Right cardiac atrium (tissue), 5 donors: ENCODE data around the gene DHX34. TPM values are rescaled to one million over a fixed set of nuclear protein-coding genes. Genes with fewer than 3 reads are reported as not detected.
A peak's percentile ranks its signal among the peaks of the same experiment; 100 is the strongest.

ENCODE experiments used
- ATAC-seq, 2 donors: fragments of 200-7000 bp; cut with Tn5 transposase; one replicate each; pipeline versions ENCODE4 v1.8.0 to v1.9.1; 2020; ENCODE audit warnings: moderate library complexity in 2 of 2, mild to moderate bottlenecking in 1 of 2
- DNase-seq, 3 donors: peaks; one replicate each; pipeline ENCODE4 v3.0.0-alpha.2; 2020
- H3K27ac ChIP-seq: one replicate; pipeline ENCODE4 v1.5.1; 2013; ENCODE audit warnings: mild to moderate bottlenecking, low read length, control low read depth, moderate library complexity
- H3K27me3 ChIP-seq: one replicate; pipeline ENCODE4 v1.6.1; 2013; ENCODE audit not compliant: control insufficient read depth, insufficient read depth
- H3K4me1 ChIP-seq: one replicate; pipeline ENCODE4 v1.6.1; 2013; ENCODE audit warnings: low read length; ENCODE audit not compliant: control insufficient read depth, insufficient read depth
- H3K4me3 ChIP-seq: one replicate; pipeline ENCODE4 v1.5.1; 2013; ENCODE audit warnings: low read length, control low read depth
- H3K9me3 ChIP-seq: one replicate; pipeline ENCODE4 v1.6.1; 2013; ENCODE audit warnings: low read length; ENCODE audit not compliant: control insufficient read depth
- WGBS: extraction: QIAGEN DNeasy Blood & Tissue Kit; methylation state at CpG from one replicate; pipeline ENCODE4 v1.1.7; 2013; 5-methylcytosine and 5-hydroxymethylcytosine counted together
- intact Hi-C, 4 donors: fragments of 100-400 bp; cut with DNase I; formaldehyde crosslinking; loops; one replicate each; pipeline versions ENCODE4 v1.11.0 to v1.14.0; 2022 to 2023
- polyA plus RNA-seq: library from polyadenylated mRNA; stranded (reverse); fragments of 200-250 nt; gene quantifications from one replicate; pipeline ENCODE4 v1.2.3, GENCODE V29; 2013
- total RNA-seq, 4 donors: library from RNA; stranded (reverse); fragmentation: NEBNext Ultra II Directional; extraction: Animal tissue kit (Norgen Biotek cat#: 25700); gene quantifications; one replicate each; pipeline ENCODE4 v1.2.1, GENCODE V29; 2021
- donor health status: healthy with polysubstance abuse.
- donor health status: DM: no; HTN: yes; CAD: no.
- donor health status: DM: no; HTN: no; CAD: no.
- donor health status: DM: no; HTN: yes; CAD: no; lungs with severe emphysema.
- donor health status: DM: yes; HTN: yes; CAD: no.

DHX34 gene
- total and polyA plus RNA-seq, 5 donors, result 5.5 to 8.1 (median 5.6) TPM

DNA sequence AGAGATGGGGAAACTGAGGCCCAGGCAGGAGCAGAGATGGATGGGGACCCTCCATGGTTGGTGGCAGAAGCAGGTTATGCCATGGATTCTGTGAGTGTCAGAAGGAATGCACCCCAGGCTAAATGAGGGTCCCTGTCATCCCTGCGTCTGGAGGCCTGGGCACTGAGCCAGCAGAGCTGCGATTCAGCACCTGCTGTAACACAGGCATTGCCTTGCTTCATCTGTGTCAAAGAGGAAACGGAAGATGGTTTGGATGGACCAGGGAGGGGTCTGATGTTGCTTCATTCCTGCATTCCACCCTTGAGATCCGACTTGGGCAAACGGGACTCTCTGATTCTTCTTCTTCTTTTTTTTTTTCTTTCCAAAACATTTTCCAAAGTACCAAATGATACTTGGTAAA is 38.3 kb upstream of the DHX34 start:
- Histone ChIP-seq H3K9me3 (no peaks in the 10 kb centered on the region), H3K27me3 (no peaks in the 10 kb centered on the region), H3K27ac (no peak overlapping the region), H3K4me3 (no peak overlapping the region), H3K4me1 (no peaks in the 10 kb centered on the region)
- peak in 1 of 2 donors; percentile 25 for ATAC-seq
- WGBS, result 17% methylated on average over 5 of the region's 5 CpGs
- DNase-seq, result peak; percentile 56 to 74 (median 72)
- intact Hi-C loops, result no loop called here

DNA sequence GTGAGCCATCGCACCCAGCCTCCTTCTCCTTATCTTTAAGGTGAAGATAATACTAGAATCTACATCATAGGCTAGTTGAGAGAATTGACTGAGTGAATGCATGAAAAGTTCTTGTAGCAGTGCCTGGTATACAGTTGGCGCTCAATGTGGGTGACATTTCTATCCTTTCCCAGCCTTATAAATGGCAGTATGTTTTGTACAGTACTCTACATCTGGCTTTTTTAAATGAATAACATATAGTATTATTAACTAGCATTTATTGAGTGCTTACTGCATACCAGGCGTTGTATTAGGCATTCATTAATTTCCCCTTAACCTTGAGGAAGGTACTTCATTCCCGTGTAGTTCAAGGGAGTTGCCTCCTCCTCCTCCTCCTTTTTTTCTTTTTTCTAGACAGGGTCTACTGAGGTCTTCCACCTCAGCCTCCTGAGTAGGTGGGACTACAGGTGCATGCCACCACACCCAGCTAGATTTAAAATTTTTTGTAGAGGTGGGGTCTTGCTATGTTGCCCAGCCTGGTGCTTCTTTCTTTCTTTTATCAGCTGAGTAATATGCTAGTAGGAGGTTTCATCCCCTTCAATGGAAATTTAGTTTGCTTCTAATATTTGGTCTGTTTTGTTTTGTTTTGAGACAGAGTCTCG is 36.6 kb upstream of the DHX34 start:
- 84% methylated on average over 5 of the region's 5 CpGs for WGBS
- intact Hi-C loops, result no loop called here
- ATAC-seq (no peak), DNase-seq (no peak)
- Histone ChIP-seq H3K27me3 (no peaks in the 10 kb centered on the region), H3K4me3 (no peak overlapping the region), H3K4me1 (no peaks in the 10 kb centered on the region), H3K27ac (no peak overlapping the region), H3K9me3 (no peaks in the 10 kb centered on the region)

DNA sequence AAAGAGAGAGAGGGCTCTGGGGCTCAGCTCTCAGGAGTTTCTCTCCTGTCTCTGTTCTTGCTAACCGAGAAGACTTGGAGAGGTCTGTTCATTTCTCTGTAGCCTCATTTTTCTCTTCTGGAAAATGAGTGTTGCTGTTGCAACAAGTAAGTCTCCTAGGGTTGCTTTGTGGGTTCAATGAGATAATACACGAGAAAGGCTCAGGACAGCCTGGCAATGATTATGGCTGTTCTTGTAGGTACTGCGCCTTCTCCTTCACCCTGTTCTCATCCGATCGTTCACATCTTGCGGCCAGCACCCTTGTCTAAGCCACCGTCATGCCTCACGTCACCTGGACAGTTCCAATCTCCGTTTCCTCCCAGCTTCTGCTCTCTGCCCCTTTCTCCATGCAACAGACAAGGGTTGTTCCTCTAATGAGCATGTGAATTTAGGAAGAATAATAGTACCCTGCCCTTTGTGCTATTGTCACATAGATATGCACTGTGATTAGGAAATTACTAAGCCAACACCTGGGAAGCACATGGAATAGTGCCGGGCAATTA is 35.3 kb upstream of the DHX34 start:
- H3K9me3 ChIP-seq, result no peaks in the 10 kb centered on the region
- DNase-seq (no peak), ATAC-seq (no peak)
- H3K4me1 ChIP-seq, result no peaks in the 10 kb centered on the region
- H3K27ac ChIP-seq, result no peak overlapping the region
- intact Hi-C loops, result no loop called here
- no peak overlapping the region for H3K4me3 ChIP-seq
- no peaks in the 10 kb centered on the region for H3K27me3 ChIP-seq
- 77% methylated on average over 10 of the region's 10 CpGs for WGBS

DNA sequence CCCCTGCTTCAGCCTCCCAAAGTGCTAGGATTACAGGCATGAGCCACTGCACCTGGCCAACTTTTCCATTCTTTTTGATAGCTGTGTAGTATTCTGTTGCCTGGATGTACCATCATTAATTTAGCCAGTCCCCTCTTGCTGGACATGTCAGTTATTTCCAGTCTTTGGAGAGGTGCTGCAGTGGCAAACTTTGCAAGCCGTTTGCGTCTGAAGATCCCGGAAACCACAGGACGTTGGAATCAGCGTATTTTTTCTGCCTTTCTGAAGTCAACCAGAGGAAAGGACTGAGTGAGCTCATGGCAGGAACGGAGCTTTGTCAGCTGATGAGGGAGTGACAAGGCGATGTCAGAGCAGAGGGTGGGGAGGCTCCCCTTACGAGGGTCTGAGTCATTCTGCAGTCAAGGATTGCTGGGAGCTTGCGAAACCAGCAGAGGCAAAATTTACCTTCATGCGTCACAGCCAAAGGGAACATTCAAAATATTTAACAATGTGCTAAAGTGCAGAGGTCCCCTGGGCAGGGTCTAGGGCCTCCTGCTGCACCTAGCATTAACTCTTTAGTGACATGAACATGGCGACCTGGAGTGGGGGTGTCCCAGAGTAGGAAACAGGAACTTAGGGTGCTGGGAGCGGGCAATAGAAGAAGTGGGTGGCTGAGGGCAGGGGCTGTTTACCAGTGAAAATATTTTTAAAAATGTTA is 33.8 kb upstream of the DHX34 start:
- H3K9me3 ChIP-seq, result no peaks in the 10 kb centered on the region
- intact Hi-C loops, result no loop called here
- H3K4me1 ChIP-seq, result no peaks in the 10 kb centered on the region
- no peaks in the 10 kb centered on the region for H3K27me3 ChIP-seq
- no peak overlapping the region for H3K4me3 ChIP-seq
- 38% methylated on average over 12 of the region's 12 CpGs for WGBS
- ATAC-seq (peak; percentile 77 to 89), DNase-seq (peak in 2 of 3 donors; percentile 62 to 71)
- H3K27ac ChIP-seq, result peak overlapping the region; percentile 54

DNA sequence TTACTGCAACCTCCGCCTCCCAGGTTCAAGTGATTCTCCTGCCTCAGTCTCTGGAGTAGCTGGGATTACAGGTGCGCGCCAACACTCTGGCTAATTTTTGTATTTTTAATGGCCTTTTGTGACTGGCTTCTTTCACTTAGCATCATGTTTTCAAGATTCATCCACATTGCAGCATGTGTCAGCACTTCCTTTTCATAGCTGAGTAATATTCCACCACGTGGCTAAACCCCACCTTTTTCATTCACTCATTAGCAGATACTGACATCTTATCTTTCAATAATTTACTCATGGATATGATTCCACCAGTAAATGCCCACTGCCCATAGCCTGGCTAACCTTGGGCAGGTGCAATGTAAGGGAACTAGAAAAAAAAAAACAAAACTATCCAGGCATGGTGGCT is 32.6 kb upstream of the DHX34 start:
- no peaks in the 10 kb centered on the region for H3K4me1 ChIP-seq
- intact Hi-C loops, result no loop called here
- no peaks in the 10 kb centered on the region for H3K9me3 ChIP-seq
- no peak overlapping the region for H3K4me3 ChIP-seq
- DNase-seq (no peak), ATAC-seq (no peak)
- H3K27me3 ChIP-seq, result no peaks in the 10 kb centered on the region
- H3K27ac ChIP-seq, result no peak overlapping the region
- 89% methylated on average over 4 of the region's 4 CpGs for WGBS

DNA sequence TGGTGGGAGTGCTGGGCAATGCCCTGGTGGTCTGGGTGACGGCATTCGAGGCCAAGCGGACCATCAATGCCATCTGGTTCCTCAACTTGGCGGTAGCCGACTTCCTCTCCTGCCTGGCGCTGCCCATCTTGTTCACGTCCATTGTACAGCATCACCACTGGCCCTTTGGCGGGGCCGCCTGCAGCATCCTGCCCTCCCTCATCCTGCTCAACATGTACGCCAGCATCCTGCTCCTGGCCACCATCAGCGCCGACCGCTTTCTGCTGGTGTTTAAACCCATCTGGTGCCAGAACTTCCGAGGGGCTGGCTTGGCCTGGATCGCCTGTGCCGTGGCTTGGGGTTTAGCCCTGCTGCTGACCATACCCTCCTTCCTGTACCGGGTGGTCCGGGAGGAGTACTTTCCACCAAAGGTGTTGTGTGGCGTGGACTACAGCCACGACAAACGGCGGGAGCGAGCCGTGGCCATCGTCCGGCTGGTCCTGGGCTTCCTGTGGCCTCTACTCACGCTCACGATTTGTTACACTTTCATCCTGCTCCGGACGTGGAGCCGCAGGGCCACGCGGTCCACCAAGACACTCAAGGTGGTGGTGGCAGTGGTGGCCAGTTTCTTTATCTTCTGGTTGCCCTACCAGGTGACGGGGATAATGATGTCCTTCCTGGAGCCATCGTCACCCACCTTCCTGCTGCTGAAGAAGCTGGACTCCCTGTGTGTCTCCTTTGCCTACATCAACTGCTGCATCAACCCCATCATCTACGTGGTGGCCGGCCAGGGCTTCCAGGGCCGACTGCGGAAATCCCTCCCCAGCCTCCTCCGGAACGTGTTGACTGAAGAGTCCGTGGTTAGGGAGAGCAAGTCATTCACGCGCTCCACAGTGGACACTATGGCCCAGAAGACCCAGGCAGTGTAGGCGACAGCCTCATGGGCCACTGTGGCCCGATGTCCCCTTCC is 28.9 kb upstream of the DHX34 start:
- H3K27me3 ChIP-seq, result no peaks in the 10 kb centered on the region
- intact Hi-C loops, result no loop called here
- DNase-seq, result no peak
- no peak for ATAC-seq
- H3K27ac ChIP-seq, result no peak overlapping the region
- no peak overlapping the region for H3K4me3 ChIP-seq
- 89% methylated on average over 46 of the region's 46 CpGs for WGBS
- H3K4me1 ChIP-seq, result no peaks in the 10 kb centered on the region
- no peaks in the 10 kb centered on the region for H3K9me3 ChIP-seq

DNA sequence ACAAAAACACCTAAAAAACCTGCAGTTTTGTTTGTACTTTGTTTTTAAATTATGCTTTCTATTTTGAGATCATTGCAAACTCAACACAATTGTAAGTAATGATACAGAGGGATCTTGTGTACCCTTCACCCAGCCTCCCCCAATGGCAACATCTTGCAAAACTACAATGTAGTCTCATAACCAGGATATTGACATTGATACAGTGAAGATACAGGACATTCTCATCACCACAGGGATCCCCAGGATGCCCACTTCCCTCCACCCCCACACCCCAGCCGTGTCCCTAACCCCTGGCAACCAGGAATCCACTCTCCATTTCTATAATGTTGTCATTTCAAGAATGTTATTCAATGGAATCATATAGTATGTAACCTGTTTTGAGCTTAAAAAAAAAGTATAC is 27.5 kb upstream of the DHX34 start:
- intact Hi-C loops, result no loop called here
- H3K27ac ChIP-seq, result no peak overlapping the region
- no peaks in the 10 kb centered on the region for H3K4me1 ChIP-seq
- no peak overlapping the region for H3K4me3 ChIP-seq
- WGBS, result 87% methylated on average over 1 of the region's 1 CpG
- no peaks in the 10 kb centered on the region for H3K27me3 ChIP-seq
- H3K9me3 ChIP-seq, result no peaks in the 10 kb centered on the region
- no peak for ATAC-seq
- no peak for DNase-seq

DNA sequence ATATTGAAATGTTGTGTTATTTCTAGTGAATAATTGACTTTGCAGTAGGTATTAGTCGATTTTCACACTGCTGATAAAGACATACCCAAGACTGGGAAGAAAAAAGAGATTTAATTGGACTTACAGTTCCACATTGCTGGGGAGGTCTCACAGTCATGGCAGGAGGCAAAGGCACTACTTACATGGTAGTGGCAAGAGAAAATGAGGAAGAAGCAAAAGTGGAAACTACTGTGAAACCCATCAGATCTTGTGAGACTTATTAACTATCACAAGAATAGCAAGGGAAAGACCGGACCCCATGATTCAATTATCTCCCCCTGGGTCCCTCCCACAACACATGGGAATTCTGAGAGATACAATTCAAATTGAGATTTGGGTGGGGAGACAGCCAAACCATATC is 27.1 kb upstream of the DHX34 start:
- DNase-seq, result no peak
- ATAC-seq, result no peak

DNA sequence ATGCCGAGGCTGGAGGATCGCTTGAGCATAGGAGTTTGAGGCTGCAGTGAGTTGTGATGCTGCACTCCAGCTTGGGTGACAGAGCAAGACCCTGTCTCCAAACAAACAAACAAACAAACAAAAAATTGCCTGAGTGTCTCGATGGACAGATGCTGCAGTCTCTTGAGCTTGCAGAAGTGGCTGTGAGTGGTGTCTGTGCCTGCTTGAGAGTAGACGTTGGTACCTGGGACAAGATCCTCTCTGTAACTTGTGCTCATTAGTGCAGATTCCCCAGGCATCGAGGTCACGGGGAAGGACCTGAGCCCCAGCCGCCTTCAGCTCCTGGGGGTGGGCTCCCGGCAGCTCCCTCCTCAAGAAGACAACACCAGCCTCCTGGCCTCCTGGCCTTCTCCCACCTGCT is 25.7 kb upstream of the DHX34 start:
- H3K4me1 ChIP-seq, result no peaks in the 10 kb centered on the region
- no peak overlapping the region for H3K4me3 ChIP-seq
- WGBS, result 73% methylated on average over 8 of the region's 8 CpGs
- no peaks in the 10 kb centered on the region for H3K27me3 ChIP-seq
- no peaks in the 10 kb centered on the region for H3K9me3 ChIP-seq
- H3K27ac ChIP-seq, result no peak overlapping the region
- DNase-seq (no peak), ATAC-seq (no peak)
- intact Hi-C loops, result no loop called here

More for the DNA sequence above, 27.1 kb upstream of the DHX34 start:
- no peaks in the 10 kb centered on the region for H3K9me3 ChIP-seq
- H3K4me3 ChIP-seq, result no peak overlapping the region
- 68% methylated on average over 2 of the region's 2 CpGs for WGBS
- no peak overlapping the region for H3K27ac ChIP-seq
- intact Hi-C loops, result no loop called here
- H3K4me1 ChIP-seq, result no peaks in the 10 kb centered on the region
- H3K27me3 ChIP-seq, result no peaks in the 10 kb centered on the region

DNA sequence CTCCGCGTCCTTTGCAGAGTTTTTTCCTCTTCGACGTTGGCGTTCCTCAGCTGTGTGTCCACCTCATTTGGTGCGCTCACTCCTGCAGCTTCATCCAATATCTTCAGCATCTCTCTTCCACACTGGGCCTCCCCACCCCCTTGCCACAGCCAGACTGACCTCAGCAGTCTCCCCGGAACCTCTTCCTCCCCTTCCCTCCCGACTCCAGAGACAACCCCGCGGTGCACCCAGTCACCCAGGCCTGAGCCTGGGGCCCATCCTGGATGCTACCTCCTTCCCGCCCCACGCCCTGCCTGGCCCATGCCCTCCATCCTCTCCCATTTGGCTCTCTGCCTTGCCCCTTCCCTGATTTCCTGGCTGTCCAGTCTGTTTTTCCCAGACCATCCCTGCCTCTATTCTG is 25.2 kb upstream of the DHX34 start:
- Histone ChIP-seq H3K27me3 (no peaks in the 10 kb centered on the region), H3K4me3 (no peak overlapping the region), H3K9me3 (no peaks in the 10 kb centered on the region), H3K4me1 (no peaks in the 10 kb centered on the region), H3K27ac (peak overlapping the region; percentile 1)
- 71% methylated on average over 12 of the region's 12 CpGs for WGBS
- DNase-seq (peak in 1 of 3 donors; percentile 68), ATAC-seq (peak; percentile 49 to 69)
- intact Hi-C loops, result no loop called here

DNA sequence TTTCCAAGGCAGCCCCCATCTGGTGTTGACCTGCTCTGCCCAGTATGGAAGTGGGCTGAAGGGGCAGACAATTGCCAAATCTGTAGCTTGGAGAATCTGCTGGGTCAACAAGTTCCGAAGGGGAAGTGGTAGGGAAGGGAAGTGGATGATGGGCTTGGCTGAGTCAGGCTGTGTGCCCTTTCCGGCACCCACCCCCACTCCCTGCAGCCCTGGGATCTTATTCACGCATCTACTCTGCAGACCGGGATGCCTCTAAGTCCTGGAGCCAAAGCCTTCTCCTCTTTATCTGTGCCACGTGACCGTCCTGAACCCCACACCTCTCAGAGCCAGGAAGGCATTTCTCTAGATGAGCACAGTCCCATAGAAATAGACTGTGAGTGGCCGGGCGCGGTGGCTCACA is 24.6 kb upstream of the DHX34 start:
- DNase-seq, result peak in 1 of 3 donors; percentile 77
- ATAC-seq, result peak; percentile 83
- no peak overlapping the region for H3K4me3 ChIP-seq
- 36% methylated on average over 9 of the region's 9 CpGs for WGBS
- H3K27me3 ChIP-seq, result no peaks in the 10 kb centered on the region
- H3K27ac ChIP-seq, result no peak overlapping the region
- no peaks in the 10 kb centered on the region for H3K9me3 ChIP-seq
- no peaks in the 10 kb centered on the region for H3K4me1 ChIP-seq
- intact Hi-C loops, result no loop called here
